Measurements from ENCODE around the gene SELENON. TPM values are rescaled to one million over a fixed set of nuclear protein-coding genes. Genes with fewer than 3 reads are reported as not detected.

The SELENON gene, protein sequence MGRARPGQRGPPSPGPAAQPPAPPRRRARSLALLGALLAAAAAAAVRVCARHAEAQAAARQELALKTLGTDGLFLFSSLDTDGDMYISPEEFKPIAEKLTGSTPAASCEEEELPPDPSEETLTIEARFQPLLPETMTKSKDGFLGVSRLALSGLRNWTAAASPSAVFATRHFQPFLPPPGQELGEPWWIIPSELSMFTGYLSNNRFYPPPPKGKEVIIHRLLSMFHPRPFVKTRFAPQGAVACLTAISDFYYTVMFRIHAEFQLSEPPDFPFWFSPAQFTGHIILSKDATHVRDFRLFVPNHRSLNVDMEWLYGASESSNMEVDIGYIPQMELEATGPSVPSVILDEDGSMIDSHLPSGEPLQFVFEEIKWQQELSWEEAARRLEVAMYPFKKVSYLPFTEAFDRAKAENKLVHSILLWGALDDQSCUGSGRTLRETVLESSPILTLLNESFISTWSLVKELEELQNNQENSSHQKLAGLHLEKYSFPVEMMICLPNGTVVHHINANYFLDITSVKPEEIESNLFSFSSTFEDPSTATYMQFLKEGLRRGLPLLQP
- 10 to 100 TPM; 11.9 to 27.7 (median 25.8) TPM for total RNA-seq
- polyA plus RNA-seq: 1 to 10 TPM; 2.6 to 5.6 TPM
- total RNA-seq: 31.6 reads per million, percentile 61 among the genes with 10 or more reads in this experiment

DNA sequence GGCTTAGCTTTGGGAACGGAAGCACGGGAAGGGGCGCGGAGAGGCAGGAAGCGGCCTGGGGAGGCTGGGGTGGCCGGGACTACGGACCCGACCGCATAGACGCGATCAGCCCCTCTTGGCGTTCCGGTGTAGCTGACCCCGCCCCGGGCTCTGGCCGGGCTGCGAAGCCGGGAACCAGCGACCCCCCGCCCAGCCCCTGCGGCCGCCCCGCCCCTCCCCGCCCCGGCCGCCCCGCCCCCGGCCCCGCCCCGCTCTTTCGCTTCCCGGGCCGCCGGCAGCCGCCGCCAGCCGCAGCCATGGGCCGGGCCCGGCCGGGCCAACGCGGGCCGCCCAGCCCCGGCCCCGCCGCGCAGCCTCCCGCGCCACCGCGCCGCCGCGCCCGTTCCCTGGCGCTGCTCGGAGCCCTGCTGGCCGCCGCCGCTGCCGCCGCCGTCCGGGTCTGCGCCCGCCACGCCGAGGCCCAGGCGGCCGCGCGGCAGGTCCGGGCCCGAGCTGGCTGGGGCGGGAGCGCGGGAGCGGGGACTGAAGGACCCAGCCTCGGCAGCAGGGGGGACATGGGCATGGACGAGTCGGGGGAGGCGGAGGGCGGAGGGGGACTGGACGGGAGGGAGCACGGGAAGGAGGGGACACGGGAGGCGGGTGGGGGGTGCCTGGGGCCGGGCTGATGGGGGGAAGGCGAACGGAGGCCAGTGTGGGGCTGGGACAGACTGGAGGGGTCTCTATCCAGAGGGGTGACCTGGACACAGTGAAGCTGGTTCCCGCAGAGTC, at the start of gene SELENON:
SELENON (plus strand) TSS at position 259 of the 768 bp plus-strand sequence; CDS start at position 297, 38 bp downstream.
- Histone ChIP-seq H3K9me3 (ENCODE audit: control insufficient read depth in 2 of 3, low read length in 3 of 3) (no peaks in the 10 kb centered on the region), H3K4me1 (ENCODE audit: control insufficient read depth in 2 of 2, insufficient read depth in 2 of 2, low read length in 2 of 2) (peaks cover 32 to 67% of the 10 kb centered on the region in 2 donors), H3K4me3 (ENCODE audit: low read length) (peak within 1 kb of the TSS; percentile 47), H3K36me3 (ENCODE audit: control insufficient read depth in 2 of 3, insufficient read depth in 3 of 3, low read length in 3 of 3) (peaks cover 0 to 4% (median 0%) of the 10 kb centered on the region in 3 experiments), H3K27ac (ENCODE audit: low read depth, low read length) (peak within 1 kb of the TSS; percentile 71), H3K27me3 (ENCODE audit: control insufficient read depth in 2 of 2, insufficient read depth in 2 of 2, low read length in 2 of 2) (no peaks in the 10 kb centered on the region)
- H3K9me3 Mint-ChIP-seq: peaks cover 0 to 4% (median 0%) of the 10 kb centered on the region in 11 donors
- peaks cover 42 to 89% (median 82%) of the 10 kb centered on the region in 7 donors for H3K4me1 Mint-ChIP-seq
- ATAC-seq (peak; percentile 58), DNase-seq (peak in 4 of 9 donors; percentile 21 to 58 (median 40))
- H3K36me3 Mint-ChIP-seq: peaks cover 0 to 4% (median 0%) of the 10 kb centered on the region in 5 donors
- POLR2A ChIA-PET: interaction anchor here (0.6 to 4.9 kb wide), 12 partner anchors 20 to 295 kb away, joined by 3 to 31 read pairs (median 4); partner anchors contain the start of gene MTFR1L
- H3K27me3 Mint-ChIP-seq: peaks cover 0 to 37% (median 0%) of the 10 kb centered on the region in 5 donors
- intact Hi-C loops (cut with micrococcal nuclease): loop anchor here (1.0 to 5.0 kb wide), 4 partner anchors 19 to 298 kb away; partner anchors contain the start of genes LDLRAP1 (in 2 of the 2) and MTFR1L (in 1 of the 2)
- CTCF ChIA-PET: interaction anchor here (0.9 to 4.1 kb wide), 5 partner anchors 11 to 227 kb away, joined by 4 to 32 read pairs (median 5); no protein-coding TSS in a partner anchor
- H3K27ac Mint-ChIP-seq: peak within 1 kb of the TSS; percentile 15 to 98 (median 92)
- peak within 1 kb of the TSS; percentile 80 to 90 (median 84) for H3K4me3 Mint-ChIP-seq

DNA sequence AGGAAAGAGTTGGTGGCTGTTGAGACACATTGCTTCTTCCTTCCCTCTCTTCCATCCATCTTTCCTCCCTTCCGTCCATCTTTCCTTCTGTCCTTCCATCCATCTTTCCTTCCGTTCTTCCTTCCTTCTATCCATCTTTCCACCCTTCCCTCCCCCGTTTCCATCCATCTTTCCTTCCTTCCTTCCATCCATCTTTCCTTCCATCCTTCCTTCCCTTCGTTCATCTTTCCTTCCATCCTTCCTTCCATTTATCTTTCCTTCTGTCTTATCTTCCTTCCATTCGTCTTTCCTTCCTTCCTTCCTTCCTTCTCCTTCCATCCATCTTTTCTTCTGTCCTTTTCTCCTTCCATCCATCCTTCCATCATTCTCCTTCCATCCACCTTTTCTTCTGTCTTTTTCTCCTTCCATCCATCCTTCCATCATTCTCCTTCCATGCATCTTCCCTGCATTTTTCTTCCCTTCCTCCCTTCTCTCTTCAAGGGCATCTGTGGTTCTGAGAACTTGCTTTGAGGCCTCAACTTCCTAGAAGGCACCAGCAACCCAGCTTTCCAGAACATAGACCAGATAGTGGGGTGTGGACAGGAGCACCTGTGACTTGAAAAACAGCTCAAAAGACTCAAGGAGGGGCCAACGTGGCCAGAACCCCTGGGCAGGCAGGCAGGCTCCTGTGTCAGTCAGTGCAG, 48.9 kb upstream of the SELENON start:
- ChIA-PET CTCF (no interaction called here), POLR2A (interaction anchor here (1.7 kb wide), 1 partner anchor 20 kb away, joined by 7 read pairs; no protein-coding TSS in a partner anchor)

DNA sequence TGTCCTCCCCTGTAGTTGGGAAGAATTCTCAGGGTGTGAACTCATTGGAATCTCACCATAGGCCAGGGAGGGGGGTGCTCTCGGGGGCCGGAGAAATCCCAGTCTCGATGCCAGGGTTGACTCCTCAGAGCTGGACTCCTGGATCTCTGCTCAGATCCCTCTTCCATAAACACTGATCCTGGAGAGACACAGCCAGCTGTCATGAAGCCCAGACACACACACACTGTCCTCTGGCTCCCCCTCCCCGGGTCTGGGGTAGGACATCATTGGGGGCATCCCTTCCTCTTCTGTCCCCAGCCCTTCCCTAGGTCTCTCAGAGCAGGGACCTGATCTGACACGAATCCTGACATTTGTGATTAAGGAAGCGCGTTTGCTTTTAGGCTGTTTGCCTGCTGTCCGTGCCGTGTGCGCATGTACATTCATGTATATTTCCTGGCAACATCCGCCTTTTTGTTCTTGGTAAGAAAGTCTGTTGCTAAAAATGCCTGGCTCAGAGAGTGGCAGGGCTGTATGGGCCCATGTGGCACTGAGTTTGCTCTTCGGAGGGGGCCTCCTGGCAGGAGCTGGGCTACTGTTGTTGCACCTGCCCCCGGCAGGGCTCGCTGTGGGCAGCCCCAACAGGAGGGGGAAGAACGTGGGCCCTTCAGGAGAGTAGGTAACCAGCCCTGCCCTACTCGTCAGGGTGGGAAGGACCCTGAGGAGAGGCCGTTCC, 45.4 kb upstream of the SELENON start:
- POLR2A ChIA-PET: interaction anchor here (0.8 to 7.6 kb wide), 13 partner anchors 12 to 134 kb away, joined by 3 to 45 read pairs (median 4); partner anchors contain the start of gene MTFR1L
- H3K4me1 ChIP-seq (ENCODE audit: control insufficient read depth in 2 of 2, insufficient read depth in 2 of 2, low read length in 2 of 2): peaks cover 0 to 35% of the 10 kb centered on the region in 2 donors
- peaks cover 0 to 75% (median 22%) of the 10 kb centered on the region in 3 experiments for H3K36me3 ChIP-seq (ENCODE audit: control insufficient read depth in 2 of 3, insufficient read depth in 3 of 3, low read length in 3 of 3)
- intact Hi-C loops (cut with micrococcal nuclease): loop anchor here in 1 of 2 donors (1.0 kb wide), 2 partner anchors 21 to 43 kb away; no protein-coding TSS in a partner anchor
- no peak overlapping the region for H3K4me3 ChIP-seq (ENCODE audit: low read length)
- peaks cover 0 to 2% (median 0%) of the 10 kb centered on the region in 11 donors for H3K9me3 Mint-ChIP-seq
- peaks cover 22 to 79% (median 68%) of the 10 kb centered on the region in 7 donors for H3K4me1 Mint-ChIP-seq
- H3K27ac ChIP-seq (ENCODE audit: low read depth, low read length): peak overlapping the region; percentile 62
- peaks cover 0 to 21% (median 0%) of the 10 kb centered on the region in 5 donors for H3K27me3 Mint-ChIP-seq
- no peaks in the 10 kb centered on the region for H3K9me3 ChIP-seq (ENCODE audit: control insufficient read depth in 2 of 3, low read length in 3 of 3)
- H3K4me3 Mint-ChIP-seq: peak overlapping the region; percentile 2 to 87 (median 69)
- CTCF ChIA-PET: interaction anchor here (0.6 to 1.9 kb wide), 6 partner anchors 18 to 131 kb away, joined by 3 to 9 read pairs (median 3); no protein-coding TSS in a partner anchor
- H3K27ac Mint-ChIP-seq: peak overlapping the region in 8 of 9 donors; percentile 92 to 99 (median 96)
- H3K36me3 Mint-ChIP-seq: peaks cover 5 to 49% (median 12%) of the 10 kb centered on the region in 5 donors
- DNase-seq (peak in 7 of 9 donors; percentile 57 to 70 (median 64)), ATAC-seq (peak; percentile 89)
- H3K27me3 ChIP-seq (ENCODE audit: control insufficient read depth in 2 of 2, insufficient read depth in 2 of 2, low read length in 2 of 2): no peaks in the 10 kb centered on the region

More for the DNA sequence above, 48.9 kb upstream of the SELENON start:
- DNase-seq (no peak), ATAC-seq (no peak)
- peaks cover 5 to 40% (median 16%) of the 10 kb centered on the region in 5 donors for H3K36me3 Mint-ChIP-seq
- H3K27ac Mint-ChIP-seq: peak overlapping the region in 8 of 9 donors; percentile 51 to 98 (median 84)
- H3K4me3 Mint-ChIP-seq: peak overlapping the region in 2 of 10 donors; percentile 58 to 63
- H3K9me3 Mint-ChIP-seq: peaks cover 0 to 2% (median 0%) of the 10 kb centered on the region in 11 donors
- peaks cover 0 to 9% (median 0%) of the 10 kb centered on the region in 5 donors for H3K27me3 Mint-ChIP-seq
- no peak overlapping the region for H3K4me3 ChIP-seq (ENCODE audit: low read length)
- H3K36me3 ChIP-seq (ENCODE audit: control insufficient read depth in 2 of 3, insufficient read depth in 3 of 3, low read length in 3 of 3): peaks cover 0 to 78% (median 10%) of the 10 kb centered on the region in 3 experiments
- intact Hi-C loops (cut with micrococcal nuclease): no loop called here
- no peaks in the 10 kb centered on the region for H3K27me3 ChIP-seq (ENCODE audit: control insufficient read depth in 2 of 2, insufficient read depth in 2 of 2, low read length in 2 of 2)
- peaks cover 19 to 82% (median 60%) of the 10 kb centered on the region in 7 donors for H3K4me1 Mint-ChIP-seq
- no peaks in the 10 kb centered on the region for H3K9me3 ChIP-seq (ENCODE audit: control insufficient read depth in 2 of 3, low read length in 3 of 3)
- H3K4me1 ChIP-seq (ENCODE audit: control insufficient read depth in 2 of 2, insufficient read depth in 2 of 2, low read length in 2 of 2): peaks cover 0 to 40% of the 10 kb centered on the region in 2 donors
- peak overlapping the region; percentile 29 for H3K27ac ChIP-seq (ENCODE audit: low read depth, low read length)

DNA sequence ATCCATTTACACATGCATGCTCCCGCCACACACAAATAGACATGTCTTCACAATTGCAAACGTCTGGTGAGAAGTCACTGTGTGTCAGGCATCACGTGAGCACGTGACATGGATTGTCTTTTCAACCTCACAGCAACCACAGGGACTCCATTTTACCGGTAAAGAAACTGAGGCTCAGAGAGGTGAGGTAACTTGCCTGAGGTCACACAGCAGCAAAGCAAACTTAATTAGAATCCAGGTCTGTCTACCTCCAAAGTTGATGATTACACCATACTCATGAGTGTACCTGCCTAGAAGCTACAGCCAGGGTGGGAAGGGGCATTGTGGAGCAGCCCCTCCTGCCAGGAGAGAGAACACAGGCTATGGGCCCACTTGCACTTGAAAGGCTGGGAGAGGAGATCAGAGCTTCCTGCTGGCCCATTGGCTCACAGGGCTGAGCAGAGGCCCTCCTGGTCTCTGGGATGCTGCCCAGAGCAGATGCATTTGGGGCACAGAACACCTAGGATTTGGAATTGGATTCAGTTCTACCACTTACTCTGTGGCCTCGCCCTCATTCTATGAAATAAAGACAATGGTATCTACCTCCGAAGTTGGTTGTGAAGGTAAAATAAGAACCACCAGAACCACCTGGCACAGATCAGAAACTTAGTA, 44.4 kb upstream of the SELENON start:
- peaks cover 0 to 75% (median 22%) of the 10 kb centered on the region in 3 experiments for H3K36me3 ChIP-seq (ENCODE audit: control insufficient read depth in 2 of 3, insufficient read depth in 3 of 3, low read length in 3 of 3)
- intact Hi-C loops (cut with micrococcal nuclease): loop anchor here in 1 of 2 donors (1.0 kb wide), 2 partner anchors 20 to 42 kb away; no protein-coding TSS in a partner anchor
- Mint-ChIP-seq H3K36me3 (peaks cover 5 to 52% (median 15%) of the 10 kb centered on the region in 5 donors), H3K27ac (peak overlapping the region in 8 of 9 donors; percentile 92 to 99 (median 96)), H3K9me3 (peaks cover 0 to 2% (median 0%) of the 10 kb centered on the region in 11 donors), H3K4me3 (peak overlapping the region in 8 of 10 donors; percentile 64 to 87 (median 70)), H3K4me1 (peaks cover 22 to 78% (median 66%) of the 10 kb centered on the region in 7 donors), H3K27me3 (peaks cover 0 to 21% (median 0%) of the 10 kb centered on the region in 5 donors)
- peak overlapping the region; percentile 62 for H3K27ac ChIP-seq (ENCODE audit: low read depth, low read length)
- POLR2A ChIA-PET: interaction anchor here (0.6 to 7.6 kb wide), 14 partner anchors 10 to 636 kb away, joined by 3 to 45 read pairs (median 4); partner anchors contain the start of gene MTFR1L
- CTCF ChIA-PET: interaction anchor here (0.6 to 1.9 kb wide), 5 partner anchors 19 to 41 kb away, joined by 3 to 9 read pairs (median 3); no protein-coding TSS in a partner anchor
- no peak overlapping the region for H3K4me3 ChIP-seq (ENCODE audit: low read length)
- H3K9me3 ChIP-seq (ENCODE audit: control insufficient read depth in 2 of 3, low read length in 3 of 3): no peaks in the 10 kb centered on the region
- no peaks in the 10 kb centered on the region for H3K27me3 ChIP-seq (ENCODE audit: control insufficient read depth in 2 of 2, insufficient read depth in 2 of 2, low read length in 2 of 2)
- DNase-seq (no peak), ATAC-seq (no peak)
- peaks cover 0 to 35% of the 10 kb centered on the region in 2 donors for H3K4me1 ChIP-seq (ENCODE audit: control insufficient read depth in 2 of 2, insufficient read depth in 2 of 2, low read length in 2 of 2)

Data from naive thymus-derived CD4-positive, alpha-beta T cell (primary cell).